Coronary artery (tissue), 2 donors: ENCODE results near the gene IMPDH2.

ENCODE experiments used
- DNase-seq: peaks from one replicate; pipeline ENCODE4 v3.0.0-alpha.2; 2017; ENCODE audit warnings: low spot score
- H3K27ac ChIP-seq, 2 donors: fragments of 200-600 bp; sonication (generic); one replicate each; pipeline ENCODE4 v1.5.1; 2016 to 2019
- H3K4me3 ChIP-seq: fragments of 200-600 bp; sonication (generic); 2 replicates; pipeline ENCODE4 v1.5.1; 2016; ENCODE audit warnings: mild to moderate bottlenecking, moderate library complexity
- TF ChIP-seq, protein P1 (sequence below): fragments of 200-600 bp; sonication (generic); IDR thresholded peaks from one replicate; pipeline ENCODE4 v1.5.1; 2019; ENCODE audit warnings: antibody characterized with exemption

IMPDH2 gene

DNA sequence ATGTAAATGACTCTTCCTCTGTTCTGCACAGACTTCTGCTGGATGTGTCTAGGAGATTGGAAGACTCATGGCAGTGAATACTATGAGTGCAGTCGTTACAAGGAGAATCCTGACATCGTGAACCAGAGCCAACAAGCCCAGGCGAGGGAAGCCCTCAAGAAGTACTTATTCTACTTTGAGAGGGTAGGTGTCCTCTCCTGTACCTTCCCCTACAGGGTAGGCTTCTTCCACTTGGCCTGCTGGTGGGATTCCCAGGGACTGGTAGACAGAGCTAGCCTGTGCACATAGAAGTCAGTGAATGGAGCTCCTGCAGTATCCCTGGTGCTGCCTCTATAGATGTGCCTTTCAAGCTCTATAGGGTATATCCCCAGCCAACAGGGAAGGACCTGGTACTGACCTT, 49.7 kb downstream of the IMPDH2 start:
- TF ChIP-seq, protein P1, sequence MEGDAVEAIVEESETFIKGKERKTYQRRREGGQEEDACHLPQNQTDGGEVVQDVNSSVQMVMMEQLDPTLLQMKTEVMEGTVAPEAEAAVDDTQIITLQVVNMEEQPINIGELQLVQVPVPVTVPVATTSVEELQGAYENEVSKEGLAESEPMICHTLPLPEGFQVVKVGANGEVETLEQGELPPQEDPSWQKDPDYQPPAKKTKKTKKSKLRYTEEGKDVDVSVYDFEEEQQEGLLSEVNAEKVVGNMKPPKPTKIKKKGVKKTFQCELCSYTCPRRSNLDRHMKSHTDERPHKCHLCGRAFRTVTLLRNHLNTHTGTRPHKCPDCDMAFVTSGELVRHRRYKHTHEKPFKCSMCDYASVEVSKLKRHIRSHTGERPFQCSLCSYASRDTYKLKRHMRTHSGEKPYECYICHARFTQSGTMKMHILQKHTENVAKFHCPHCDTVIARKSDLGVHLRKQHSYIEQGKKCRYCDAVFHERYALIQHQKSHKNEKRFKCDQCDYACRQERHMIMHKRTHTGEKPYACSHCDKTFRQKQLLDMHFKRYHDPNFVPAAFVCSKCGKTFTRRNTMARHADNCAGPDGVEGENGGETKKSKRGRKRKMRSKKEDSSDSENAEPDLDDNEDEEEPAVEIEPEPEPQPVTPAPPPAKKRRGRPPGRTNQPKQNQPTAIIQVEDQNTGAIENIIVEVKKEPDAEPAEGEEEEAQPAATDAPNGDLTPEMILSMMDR = no peak
- DNase-seq = no peak
- Histone ChIP-seq H3K27ac (no peak overlapping the region), H3K4me3 (no peak overlapping the region)
